COR-L47 (cell line): ENCODE data around the gene GBP2.
"Not testable (repeated sequence)": the region's sequence is repeated elsewhere in the genome, so short reads cannot be mapped to it uniquely, and the experiment has no call there.

ENCODE experiments used
- DNase-seq: peaks from one replicate; lab custom pipeline; 2025; lab: John Stamatoyannopoulos, UW

GBP2 gene

DNA sequence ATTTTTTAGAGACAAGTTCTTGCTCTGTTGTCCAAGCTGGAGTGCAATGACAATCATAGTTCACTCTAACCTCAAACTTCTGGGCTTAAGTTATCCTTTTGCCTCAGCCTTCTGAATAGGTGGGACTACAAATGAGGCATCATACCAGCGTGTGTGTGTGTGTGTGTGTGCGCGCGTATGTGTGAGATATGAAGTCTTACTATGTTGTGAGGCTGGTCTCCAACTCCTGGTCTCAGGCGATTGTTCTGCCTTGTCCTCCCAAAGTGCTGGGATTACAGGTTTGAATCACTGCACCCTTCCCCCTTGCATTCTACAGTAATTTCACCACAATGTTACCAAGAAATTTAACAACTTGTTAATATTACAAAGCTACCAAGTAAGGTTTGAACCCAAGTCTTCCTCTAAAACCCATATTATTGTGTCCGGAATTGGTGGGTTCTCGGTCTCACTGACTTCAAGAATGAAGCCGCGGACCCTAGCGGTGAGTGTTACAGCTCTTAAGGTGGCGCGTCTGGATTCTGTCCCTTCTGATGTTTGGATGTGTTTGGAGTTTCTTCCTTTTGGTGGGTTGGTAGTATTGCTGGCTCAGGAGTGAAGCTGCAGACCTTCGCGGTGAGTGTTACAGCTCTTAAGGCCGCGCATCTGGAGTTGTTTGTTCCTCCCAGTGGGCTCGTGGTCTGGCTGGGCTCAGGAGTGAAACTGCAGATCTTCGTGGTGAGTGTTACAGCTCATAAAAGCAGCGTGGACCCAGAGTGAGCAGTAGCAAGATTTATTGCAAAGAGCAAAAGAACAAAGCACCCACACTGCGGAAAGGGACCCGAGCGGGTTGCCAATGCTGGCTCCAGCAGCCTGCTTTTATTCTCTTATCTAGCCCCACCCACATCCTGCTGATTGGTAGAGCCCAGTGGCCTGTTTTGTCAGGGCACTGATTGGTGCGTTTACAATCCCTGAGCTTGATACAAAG, 970 bp upstream of the GBP2 start:
- DNase-seq = not testable (repeated sequence)

- DNase-seq = no peak
Observed at GRCh38 chr1:89125240-89125912, 538 bp downstream of the GBP2 start.

DNA sequence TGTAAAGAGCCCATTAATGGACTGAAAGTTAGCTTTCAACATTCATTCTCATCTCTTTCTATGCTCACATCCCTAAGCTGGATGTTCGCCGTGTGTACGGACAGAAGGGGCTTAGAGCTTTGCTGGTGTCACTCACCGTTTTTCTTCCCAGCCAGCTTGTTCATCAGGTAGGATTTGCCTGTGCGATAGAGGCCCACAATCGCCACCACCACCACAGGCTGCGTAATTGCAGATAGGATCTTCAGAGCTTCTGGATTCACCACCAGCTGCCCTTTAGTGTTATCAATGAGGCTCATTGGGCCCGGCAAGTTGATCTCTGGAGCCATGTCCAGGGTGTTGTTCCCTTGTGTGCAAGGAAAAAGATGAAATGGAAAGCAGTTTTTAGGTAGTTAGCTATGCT, 4.3 kb downstream of the GBP2 start:
- no peak for DNase-seq

GRCh38 chr1:89114662-89115061, 11.3 kb downstream of the GBP2 start:
- no peak for DNase-seq

- DNase-seq = no peak
Observed at GRCh38 chr1:89112871-89113613, 12.9 kb downstream of the GBP2 start.

GRCh38 chr1:89104687-89105086, 21.2 kb downstream of the GBP2 start:
- no peak for DNase-seq

GRCh38 chr1:89104147-89104546, 21.8 kb downstream of the GBP2 start:
- no peak for DNase-seq

- DNase-seq = no peak
Observed at GRCh38 chr1:89102021-89102420, 23.9 kb downstream of the GBP2 start.

- no peak for DNase-seq
Observed at GRCh38 chr1:89100412-89100811, 25.5 kb downstream of the GBP2 start.

GRCh38 chr1:89098857-89099256, 27.1 kb downstream of the GBP2 start:
- DNase-seq = no peak

- no peak for DNase-seq
Observed at GRCh38 chr1:89095737-89096136, 30.2 kb downstream of the GBP2 start.

DNA sequence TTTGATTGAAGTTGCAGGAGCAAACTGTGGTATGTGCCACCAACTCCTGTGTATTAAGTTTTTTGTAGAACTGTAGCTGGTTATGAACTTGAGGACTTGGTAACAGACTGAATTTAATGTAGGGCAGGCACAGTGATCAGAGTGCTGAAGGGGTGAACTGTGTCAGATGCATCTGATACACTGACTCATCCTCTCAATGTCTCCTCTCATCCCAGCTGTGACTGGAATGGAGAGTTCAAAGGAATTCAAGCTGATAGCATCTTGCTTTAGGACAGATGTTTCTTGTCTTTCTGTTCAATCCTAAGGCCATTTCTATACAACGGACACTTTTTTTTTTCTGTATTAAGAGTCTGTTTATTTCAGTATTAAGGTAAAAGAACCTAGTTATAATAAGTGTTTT, 36.0 kb downstream of the GBP2 start:
- DNase-seq = no peak

DNA sequence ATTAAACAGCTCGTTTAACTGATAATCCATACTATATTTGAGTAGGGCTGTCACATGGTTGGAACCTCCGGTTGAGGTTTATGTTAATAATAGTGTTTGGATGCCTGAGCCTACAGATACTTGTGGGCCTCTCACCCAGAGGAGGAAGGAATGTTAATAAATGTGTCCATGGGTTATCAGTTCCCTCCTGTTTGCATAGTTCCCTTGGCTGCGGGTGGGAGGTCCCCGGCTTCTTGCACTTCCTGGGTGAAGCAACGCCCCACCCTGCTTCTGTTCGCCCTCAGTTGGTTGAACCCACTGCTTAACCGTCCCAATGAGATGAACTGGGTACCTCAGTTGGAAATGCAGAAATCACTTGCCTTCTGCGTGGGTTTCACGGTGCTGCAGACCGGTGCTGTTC, 37.3 kb downstream of the GBP2 start:
- DNase-seq = no peak

DNA sequence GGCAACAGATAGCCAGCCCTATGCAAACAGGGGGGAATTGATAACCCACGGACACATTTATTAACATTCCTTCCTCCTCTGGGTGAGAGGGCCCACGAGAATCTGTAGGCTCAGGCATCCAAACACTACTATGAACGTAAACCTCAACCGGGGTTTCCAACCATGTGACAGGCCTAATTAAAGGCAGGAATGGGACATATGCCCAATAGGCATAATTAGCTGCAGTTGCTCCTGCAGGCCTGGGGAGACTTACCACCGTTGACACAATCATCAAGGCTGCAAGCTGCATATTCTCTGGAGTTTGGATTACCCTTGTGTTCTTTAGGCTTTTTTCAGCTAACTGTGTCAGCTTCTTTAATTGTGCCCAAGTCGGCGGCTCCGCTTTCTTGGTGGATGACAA, 38.7 kb downstream of the GBP2 start:
- no peak for DNase-seq

GRCh38 chr1:89085781-89086180, 40.1 kb downstream of the GBP2 start:
- no peak for DNase-seq

GRCh38 chr1:89081005-89081404, 44.9 kb downstream of the GBP2 start:
- DNase-seq = no peak

GRCh38 chr1:89080068-89080467, 45.8 kb downstream of the GBP2 start:
- not testable (repeated sequence) for DNase-seq

- not testable (repeated sequence) for DNase-seq
Observed at GRCh38 chr1:89072466-89073065, 53.3 kb downstream of the GBP2 start.

GRCh38 chr1:89070509-89070908, 55.4 kb downstream of the GBP2 start:
- DNase-seq = no peak

DNA sequence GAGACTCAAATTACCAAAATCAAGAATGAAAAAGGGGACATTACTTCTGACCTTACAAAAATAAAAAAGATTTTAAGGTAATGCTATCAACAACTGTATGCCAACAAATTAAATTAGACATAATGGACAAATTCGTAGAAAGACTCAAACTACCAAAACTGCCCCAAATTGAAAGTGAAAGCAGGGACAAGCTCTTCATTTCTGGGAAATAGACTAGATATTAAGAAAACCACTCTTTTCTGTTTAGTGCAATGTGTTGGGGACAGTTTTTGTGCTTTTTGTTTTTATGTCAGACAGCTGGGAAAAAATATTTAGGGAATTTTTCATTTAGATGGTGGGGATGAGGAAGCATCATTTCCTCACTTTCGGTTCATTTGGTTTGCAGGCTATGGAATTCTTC, 56.0 kb downstream of the GBP2 start:
- DNase-seq = no peak

- no peak for DNase-seq
Observed at GRCh38 chr1:89068291-89068690, 57.6 kb downstream of the GBP2 start.
